Measurements from ENCODE around the gene CLPSL2.

GRCh38 chr6:35808688-35809087 is 32.3 kb downstream of the CLPSL2 start:
- no peak for TF ChIP-seq CTCF (IDR thresholded peaks at IDR 0.05)
- no peak for TF ChIP-seq ELF4 (CRISPR knock-in tag; IDR thresholded peaks at IDR 0.05; ENCODE audit: low read depth)
- TF ChIP-seq ATF1 (CRISPR knock-in tag; IDR thresholded peaks at IDR 0.05) = no peak
- TF ChIP-seq NR3C1 (CRISPR knock-in tag; conservative IDR thresholded peaks at IDR 0.05; ENCODE audit: low read depth) = no peak
- TF ChIP-seq TP53 (CRISPR knock-in tag; IDR thresholded peaks at IDR 0.05) = no peak
- TF ChIP-seq NR2C2 (CRISPR knock-in tag; IDR thresholded peaks at IDR 0.05) = no peak
- TF ChIP-seq ATF3 (CRISPR knock-in tag; conservative IDR thresholded peaks at IDR 0.05) = no peak
